ENCODE data around the gene FAM181A. TPM values are rescaled to one million over a fixed set of nuclear protein-coding genes. Genes with fewer than 3 reads are reported as not detected.

The FAM181A gene
- total and polyA plus RNA-seq, 7 donors: not detected

GRCh38 chr14:93928184-93929047, 1.3 kb downstream of the FAM181A start:
- H3K4me1 ChIP-seq: peaks cover 0 to 20% (median 0%) of the 10 kb centered on the region in 4 donors
- H3K9me3 ChIP-seq: no peaks in the 10 kb centered on the region
- H3K36me3 ChIP-seq: peaks cover under 1 to 39% (median 9%) of the 10 kb centered on the region in 4 donors
- no peaks in the 10 kb centered on the region for H3K27me3 ChIP-seq
- 84 to 90% methylated on average over 26 of the region's 26 CpGs for WGBS, 2 donors
- no peak for TF ChIP-seq POLR2AphosphoS5 (IDR thresholded peaks at IDR 0.05)
- no peak for TF ChIP-seq EP300 (IDR thresholded peaks at IDR 0.05)
- intact Hi-C loops (cut with DNase I): no loop called here
- DNase-seq: no peak
- peak overlapping the region in 1 of 4 donors; percentile 31 for H3K27ac ChIP-seq
- H3K4me3 ChIP-seq: no peak overlapping the region

- H3K9me3 ChIP-seq: no peaks in the 10 kb centered on the region
- intact Hi-C loops (cut with DNase I): no loop called here
- peaks cover 6 to 46% (median 13%) of the 10 kb centered on the region in 4 donors for H3K36me3 ChIP-seq
- no peak overlapping the region for H3K4me3 ChIP-seq
- no peak for TF ChIP-seq CTCF (IDR thresholded peaks at IDR 0.05)
- no peak for TF ChIP-seq EP300 (IDR thresholded peaks at IDR 0.05)
- TF ChIP-seq POLR2AphosphoS5 (IDR thresholded peaks at IDR 0.05): no peak
- TF ChIP-seq POLR2A (IDR thresholded peaks at IDR 0.05): no peak
- H3K27me3 ChIP-seq: no peaks in the 10 kb centered on the region
- peak overlapping the region in 1 of 4 donors; percentile 31 for H3K27ac ChIP-seq
- no peak for DNase-seq
- H3K4me1 ChIP-seq: peaks cover 0 to 21% (median 1%) of the 10 kb centered on the region in 4 donors
- 57 to 78% methylated on average over 13 of the region's 13 CpGs for WGBS, 2 donors
Measured at GRCh38 chr14:93929048-93929535, 1.9 kb downstream of the FAM181A start.

GRCh38 chr14:93929657-93930056, 2.5 kb downstream of the FAM181A start:
- H3K4me3 ChIP-seq: no peak overlapping the region
- WGBS, 2 donors: 84 to 88% methylated on average over 11 of the region's 11 CpGs
- TF ChIP-seq POLR2A (IDR thresholded peaks at IDR 0.05) (no peak), CTCF (IDR thresholded peaks at IDR 0.05) (no peak), POLR2AphosphoS5 (IDR thresholded peaks at IDR 0.05) (no peak), EP300 (IDR thresholded peaks at IDR 0.05) (no peak)
- intact Hi-C loops (cut with DNase I): loop anchor here (5.0 kb wide), 1 partner anchor 248 kb away; no protein-coding TSS in a partner anchor
- H3K4me1 ChIP-seq: peaks cover 0 to 26% (median 7%) of the 10 kb centered on the region in 4 donors
- no peaks in the 10 kb centered on the region for H3K9me3 ChIP-seq
- H3K27ac ChIP-seq: peak overlapping the region in 1 of 4 donors; percentile 11
- DNase-seq: no peak
- H3K36me3 ChIP-seq: peaks cover 12 to 51% (median 19%) of the 10 kb centered on the region in 4 donors
- no peaks in the 10 kb centered on the region for H3K27me3 ChIP-seq

- no peaks in the 10 kb centered on the region for H3K27me3 ChIP-seq
- H3K9me3 ChIP-seq: no peaks in the 10 kb centered on the region
- peaks cover 0 to 34% (median 10%) of the 10 kb centered on the region in 4 donors for H3K4me1 ChIP-seq
- no peak for DNase-seq
- WGBS, 2 donors: 78 to 85% methylated on average over 8 of the region's 8 CpGs
- H3K27ac ChIP-seq: no peak overlapping the region
- intact Hi-C loops (cut with DNase I): loop anchor here (5.0 kb wide), 1 partner anchor 247 kb away; no protein-coding TSS in a partner anchor
- TF ChIP-seq POLR2AphosphoS5 (IDR thresholded peaks at IDR 0.05): no peak
- no peak for TF ChIP-seq EP300 (IDR thresholded peaks at IDR 0.05)
- no peak for TF ChIP-seq POLR2A (IDR thresholded peaks at IDR 0.05)
- TF ChIP-seq CTCF (IDR thresholded peaks at IDR 0.05): no peak
- peaks cover 20 to 59% (median 23%) of the 10 kb centered on the region in 4 donors for H3K36me3 ChIP-seq
- no peak overlapping the region for H3K4me3 ChIP-seq
Measured at GRCh38 chr14:93930296-93930988, 3.3 kb downstream of the FAM181A start.

- intact Hi-C loops (cut with DNase I): loop anchor here (5.0 kb wide), 1 partner anchor 246 kb away; no protein-coding TSS in a partner anchor
- H3K4me3 ChIP-seq: no peak overlapping the region
- H3K4me1 ChIP-seq: peaks cover 0 to 38% (median 10%) of the 10 kb centered on the region in 4 donors
- H3K27me3 ChIP-seq: no peaks in the 10 kb centered on the region
- H3K27ac ChIP-seq: no peak overlapping the region
- 85 to 87% methylated on average over 4 of the region's 4 CpGs for WGBS, 2 donors
- no peak for DNase-seq
- peaks cover 20 to 64% (median 25%) of the 10 kb centered on the region in 4 donors for H3K36me3 ChIP-seq
- H3K9me3 ChIP-seq: no peaks in the 10 kb centered on the region
- TF ChIP-seq POLR2AphosphoS5 (IDR thresholded peaks at IDR 0.05): no peak
- no peak for TF ChIP-seq CTCF (IDR thresholded peaks at IDR 0.05)
- TF ChIP-seq EP300 (IDR thresholded peaks at IDR 0.05): no peak
- TF ChIP-seq POLR2A (IDR thresholded peaks at IDR 0.05): no peak
Measured at GRCh38 chr14:93930989-93931307, 3.8 kb downstream of the FAM181A start.

All from sigmoid colon (tissue), 7 donors.